ENCODE measurements around the gene ZNF286A. TPM values are rescaled to one million over a fixed set of nuclear protein-coding genes. Genes with fewer than 3 reads are reported as not detected.

ZNF286A gene
- total and polyA plus RNA-seq, 2 experiments from 2014 or later, result 16.1 to 35.0 TPM

GRCh38 chr17:15662681-15663080, 36.9 kb upstream of the ZNF286A start:
- Histone ChIP-seq H2AFZ (no peak overlapping the region), H3K27ac (no peak overlapping the region), H3K27me3 (no peaks in the 10 kb centered on the region), H3K4me3 (no peak overlapping the region), H4K20me1 (ENCODE audit: insufficient read depth, poor library complexity, severe bottlenecking) (no peaks in the 10 kb centered on the region), H3K79me2 (no peaks in the 10 kb centered on the region), H3K36me3 (replicated peaks; ENCODE audit: insufficient read depth, low read depth) (no peaks in the 10 kb centered on the region), H3K4me2 (no peak overlapping the region), H3K4me1 (ENCODE audit: insufficient read depth) (peaks cover 10% of the 10 kb centered on the region), H3K9me2 (replicated peaks; ENCODE audit: insufficient read depth) (no peaks in the 10 kb centered on the region), H3K9me3 (ENCODE audit: low read depth) (no peaks in the 10 kb centered on the region)
- TF ChIP-seq CTCF (IDR thresholded peaks at IDR 0.05; ENCODE audit: poor library complexity), result no peak
- no peak for TF ChIP-seq EZH2phosphoT487 (IDR thresholded peaks at IDR 0.05; ENCODE audit: low read depth, severe bottlenecking, unreplicated experiment)
- WGBS (ENCODE audit: low lambda C conversion rate, missing lambda C conversion rate), result 77% methylated on average over 3 of the region's 3 CpGs
- DNase-seq (ENCODE audit: low spot score), result no peak

GRCh38 chr17:15663176-15663575, 36.4 kb upstream of the ZNF286A start:
- no peak overlapping the region for H3K4me2 ChIP-seq
- H2AFZ ChIP-seq, result no peak overlapping the region
- H3K4me3 ChIP-seq, result no peak overlapping the region
- H3K9me2 ChIP-seq (replicated peaks; ENCODE audit: insufficient read depth), result no peaks in the 10 kb centered on the region
- H3K79me2 ChIP-seq, result no peaks in the 10 kb centered on the region
- no peaks in the 10 kb centered on the region for H3K9me3 ChIP-seq (ENCODE audit: low read depth)
- WGBS (ENCODE audit: low lambda C conversion rate, missing lambda C conversion rate), result 96% methylated on average over 6 of the region's 6 CpGs
- H3K36me3 ChIP-seq (replicated peaks; ENCODE audit: insufficient read depth, low read depth), result no peaks in the 10 kb centered on the region
- no peak for DNase-seq (ENCODE audit: low spot score)
- no peaks in the 10 kb centered on the region for H4K20me1 ChIP-seq (ENCODE audit: insufficient read depth, poor library complexity, severe bottlenecking)
- H3K27ac ChIP-seq, result no peak overlapping the region
- TF ChIP-seq EZH2 (IDR thresholded peaks at IDR 0.05; ENCODE audit: borderline replicate concordance) (no peak), EZH2phosphoT487 (IDR thresholded peaks at IDR 0.05; ENCODE audit: low read depth, severe bottlenecking, unreplicated experiment) (no peak), CTCF (IDR thresholded peaks at IDR 0.05; ENCODE audit: poor library complexity) (no peak)
- H3K4me1 ChIP-seq (ENCODE audit: insufficient read depth), result peaks cover 10% of the 10 kb centered on the region
- no peaks in the 10 kb centered on the region for H3K27me3 ChIP-seq

- DNase-seq (ENCODE audit: low spot score), result no peak
- 99% methylated on average over 5 of the region's 5 CpGs for whole genome bisulfite sequencing (ENCODE audit: low lambda C conversion rate, missing lambda C conversion rate)
Observed at GRCh38 chr17:15663691-15664090, 35.9 kb upstream of the ZNF286A start.

More at GRCh38 chr17:15663691-15664090, 35.9 kb upstream of the ZNF286A start:
- Histone ChIP-seq H3K27ac (no peak overlapping the region), H3K27me3 (no peaks in the 10 kb centered on the region), H3K9me2 (replicated peaks; ENCODE audit: insufficient read depth) (no peaks in the 10 kb centered on the region), H3K4me1 (ENCODE audit: insufficient read depth) (peaks cover 10% of the 10 kb centered on the region), H4K20me1 (ENCODE audit: insufficient read depth, poor library complexity, severe bottlenecking) (no peaks in the 10 kb centered on the region), H3K36me3 (replicated peaks; ENCODE audit: insufficient read depth, low read depth) (no peaks in the 10 kb centered on the region), H3K4me2 (no peak overlapping the region), H3K79me2 (no peaks in the 10 kb centered on the region), H3K9me3 (ENCODE audit: low read depth) (no peaks in the 10 kb centered on the region), H2AFZ (no peak overlapping the region), H3K4me3 (no peak overlapping the region)
- TF ChIP-seq EZH2 (IDR thresholded peaks at IDR 0.05; ENCODE audit: borderline replicate concordance) (no peak), CTCF (IDR thresholded peaks at IDR 0.05; ENCODE audit: poor library complexity) (no peak), EZH2phosphoT487 (IDR thresholded peaks at IDR 0.05; ENCODE audit: low read depth, severe bottlenecking, unreplicated experiment) (no peak)

Measured in hepatocyte (in vitro differentiated cells).